NCI-H526 treated with DMSO at 0.1 percent for 48 hours (cell line): ENCODE measurements around the gene BGLAP.
A peak's percentile ranks its signal among the peaks of the same experiment; 100 is the strongest.

Source experiments
- DNase-seq: peaks from one replicate; lab custom pipeline; 2025; lab: John Stamatoyannopoulos, UW

BGLAP gene

GRCh38 chr1:156226782-156227181 is 15.2 kb upstream of the BGLAP start:
- DNase-seq, result no peak

DNA sequence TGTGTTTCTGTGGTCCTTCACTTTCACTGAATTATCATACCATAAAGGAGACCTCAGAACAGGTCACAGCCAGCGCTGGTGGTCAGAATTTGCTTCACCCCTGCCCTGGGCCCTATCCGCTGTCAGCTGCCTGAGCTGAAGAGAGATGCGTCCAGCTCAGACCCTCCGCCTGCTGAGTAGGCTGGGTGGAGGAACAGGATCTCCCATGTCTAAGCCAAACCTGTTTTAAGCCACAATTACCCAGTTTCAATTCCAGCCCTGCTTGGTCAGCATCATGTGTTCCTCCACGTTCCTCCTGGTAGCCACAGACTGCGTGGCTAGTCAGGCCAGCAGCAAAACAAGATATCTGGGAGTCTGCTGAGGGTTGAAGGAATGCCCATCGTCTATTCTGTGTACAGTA is 13.5 kb upstream of the BGLAP start:
- DNase-seq, result no peak

GRCh38 chr1:156229809-156230472 is 12.0 kb upstream of the BGLAP start:
- no peak for DNase-seq

- DNase-seq, result no peak
Measured at GRCh38 chr1:156230473-156230837, 11.5 kb upstream of the BGLAP start.

DNA sequence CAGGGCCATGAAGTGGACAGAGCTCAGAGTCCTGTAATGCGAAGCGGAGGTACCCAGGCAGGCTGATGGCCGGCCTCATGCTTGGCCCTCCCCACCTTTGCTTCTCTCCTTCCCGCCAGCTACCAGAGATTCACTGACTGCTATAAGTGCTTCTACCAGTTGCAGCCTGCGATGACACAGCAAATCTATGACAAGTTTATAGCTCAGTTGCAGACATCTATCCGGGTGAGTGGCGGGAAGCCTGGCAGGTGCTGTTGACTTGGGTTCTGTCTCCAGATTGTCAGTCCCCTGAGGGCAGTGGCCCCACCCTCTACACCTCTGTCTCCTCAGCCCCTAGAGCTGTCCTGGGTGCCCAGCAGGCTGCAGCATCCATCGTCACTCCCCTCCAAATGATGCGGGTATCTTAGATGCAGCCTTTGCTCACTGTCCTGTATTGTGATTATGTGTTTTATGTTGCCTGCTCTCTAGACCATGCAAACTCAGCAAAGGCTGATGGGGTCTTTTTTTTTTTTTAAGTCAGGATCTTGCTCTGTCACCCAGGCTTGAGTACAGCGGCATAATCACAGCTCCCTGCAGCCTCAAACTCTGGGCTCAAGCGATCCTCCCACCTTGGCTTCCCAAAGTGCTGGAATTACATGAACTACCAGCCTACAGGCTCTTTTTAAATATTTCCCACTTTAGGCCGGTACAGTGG is 9.6 kb upstream of the BGLAP start:
- DNase-seq, result no peak

DNA sequence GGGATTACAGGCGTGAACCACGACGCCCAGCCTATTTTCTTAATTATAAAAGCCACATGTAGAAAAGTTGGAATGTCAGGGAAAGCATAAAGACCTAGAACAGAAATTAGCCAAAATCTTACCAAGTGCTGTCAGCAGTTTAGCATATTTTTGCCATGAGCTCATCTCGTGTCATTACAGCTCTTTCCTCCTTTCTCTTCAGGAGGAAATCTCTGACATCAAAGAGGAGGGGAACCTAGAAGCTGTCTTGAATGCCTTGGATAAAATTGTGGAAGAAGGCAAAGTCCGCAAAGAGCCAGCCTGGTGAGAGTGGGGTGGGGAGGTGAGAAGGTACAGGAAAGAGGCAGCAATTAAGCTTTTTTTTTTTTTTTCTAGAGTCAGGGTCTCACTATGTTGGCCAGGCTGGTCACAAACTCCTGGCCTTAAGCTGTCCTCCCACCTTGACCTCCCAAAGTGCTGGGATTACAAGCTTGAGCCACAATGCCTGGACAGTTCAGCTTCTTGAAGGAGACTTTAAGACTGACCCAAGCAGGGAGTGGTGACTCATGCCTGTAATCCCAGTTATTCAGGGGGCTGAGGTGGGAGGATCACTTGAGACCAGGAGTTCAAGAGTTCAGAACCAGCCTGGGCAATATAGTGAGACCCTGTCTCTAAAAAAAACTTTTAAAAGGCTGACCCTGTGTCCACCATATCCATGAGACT is 8.4 kb upstream of the BGLAP start:
- no peak for DNase-seq

DNA sequence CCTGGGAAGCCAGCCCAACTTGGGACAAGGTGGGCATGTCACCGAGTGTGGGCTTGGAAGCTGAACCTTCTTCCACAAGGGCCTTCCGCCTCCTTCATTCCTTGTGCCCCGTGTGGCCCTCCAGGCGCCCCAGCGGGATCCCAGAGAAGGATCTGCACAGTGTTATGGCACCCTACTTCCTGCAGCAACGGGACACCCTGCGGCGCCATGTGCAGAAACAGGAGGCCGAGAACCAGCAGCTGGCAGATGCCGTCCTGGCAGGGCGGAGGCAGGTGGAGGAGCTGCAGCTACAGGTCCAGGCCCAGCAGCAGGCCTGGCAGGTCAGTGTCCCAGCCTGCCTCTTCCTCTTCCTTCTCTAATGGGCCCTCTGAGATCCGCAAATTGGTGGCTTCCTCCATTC is 5.8 kb upstream of the BGLAP start:
- no peak for DNase-seq

- no peak for DNase-seq
Measured at GRCh38 chr1:156238248-156238647, 3.7 kb upstream of the BGLAP start.

GRCh38 chr1:156241311-156241811 is 623 bp upstream of the BGLAP start:
- DNase-seq, result no peak

GRCh38 chr1:156242738-156243137 is 754 bp downstream of the BGLAP start:
- DNase-seq, result no peak

GRCh38 chr1:156244126-156244525 is 2.1 kb downstream of the BGLAP start:
- DNase-seq, result no peak

DNA sequence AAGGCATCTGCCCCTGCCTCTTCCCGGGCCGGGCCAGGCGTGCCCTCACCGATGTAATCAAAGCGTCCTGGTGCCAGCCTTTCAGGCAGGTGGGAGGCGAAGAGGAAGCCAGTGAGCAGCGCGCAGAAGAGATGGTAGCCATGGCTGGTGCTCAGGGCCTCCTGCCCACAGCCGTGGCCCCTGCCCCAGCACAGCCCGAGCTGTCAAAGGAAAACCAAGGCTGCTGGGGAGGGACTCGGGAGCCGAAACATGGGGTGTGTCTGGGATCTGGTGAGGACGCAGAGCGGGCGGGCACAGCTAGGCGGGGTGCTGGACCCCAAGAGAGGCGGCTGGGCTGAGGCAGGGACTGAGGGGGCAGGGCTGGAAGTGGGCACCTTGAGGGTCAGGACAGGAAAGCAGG is 2.7 kb downstream of the BGLAP start:
- no peak for DNase-seq

- DNase-seq, result peak; percentile 43
Measured at GRCh38 chr1:156245451-156246232, 3.7 kb downstream of the BGLAP start.

DNA sequence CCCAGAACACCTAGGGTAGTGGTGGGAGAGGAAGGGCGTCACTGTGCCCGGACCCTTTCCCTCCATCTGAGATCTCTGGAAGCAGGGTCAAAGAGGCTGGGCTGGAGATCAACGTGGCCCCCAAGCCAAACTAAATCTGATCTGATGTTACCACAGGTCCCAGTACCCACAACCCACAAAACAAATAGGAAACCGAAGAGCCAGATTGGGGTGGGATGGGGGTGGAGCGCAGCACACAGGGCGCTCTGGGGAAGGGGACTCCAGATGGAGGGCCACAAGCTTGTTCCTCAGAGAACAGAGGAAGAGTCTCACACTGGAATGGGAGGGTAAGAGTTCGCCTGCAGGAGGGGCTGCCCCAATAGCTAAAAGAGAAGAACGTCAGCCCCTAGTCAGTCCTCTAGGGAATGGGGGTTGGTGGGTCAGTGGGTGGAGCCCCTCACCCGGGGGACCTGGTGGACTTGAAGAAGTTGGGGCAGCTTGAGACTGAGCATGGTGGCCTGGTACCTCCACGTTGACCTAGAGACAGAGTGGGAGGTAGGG is 4.3 kb downstream of the BGLAP start:
- peak; percentile 53 for DNase-seq

DNA sequence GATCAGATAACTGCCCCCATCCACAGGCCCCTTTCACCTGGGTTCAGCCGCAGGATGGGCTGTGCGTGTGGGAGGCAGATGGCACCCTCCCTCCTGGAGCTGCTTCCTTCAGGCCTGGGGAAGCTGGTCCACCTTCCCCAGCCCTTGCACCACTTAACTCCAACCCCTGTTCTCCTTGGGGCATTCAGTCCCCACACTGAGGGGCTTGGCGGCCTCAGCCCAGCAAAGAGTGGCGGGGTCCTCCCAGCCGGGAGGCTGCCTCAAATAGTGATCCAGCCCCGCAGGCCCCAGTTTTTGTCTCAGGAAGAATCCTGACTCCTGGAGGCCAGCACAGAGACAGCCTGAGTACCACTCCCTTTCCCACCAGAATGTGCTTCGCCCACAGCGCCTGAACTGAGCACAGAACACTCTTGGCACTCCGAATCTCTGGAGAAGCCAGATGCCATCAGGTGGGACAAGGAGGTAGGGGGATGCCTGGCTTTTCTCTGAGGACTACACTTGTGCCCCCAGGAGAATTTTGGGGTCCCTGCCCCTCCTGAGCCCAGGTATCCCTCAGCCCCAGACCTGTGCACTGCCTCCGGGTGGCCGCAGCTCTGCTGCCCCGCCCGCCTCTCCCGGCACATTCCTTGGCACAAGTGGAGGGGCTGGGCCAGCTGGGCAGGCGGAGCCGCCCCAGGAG is 4.9 kb downstream of the BGLAP start:
- peak; percentile 53 for DNase-seq

- no peak for DNase-seq
Measured at GRCh38 chr1:156247460-156248322, 5.7 kb downstream of the BGLAP start, which contains the start of gene PAQR6. PAQR6 (minus strand) TSS chr1:156248056; CDS start chr1:156246731, 1,325 bp downstream.

GRCh38 chr1:156248323-156248683 is 6.3 kb downstream of the BGLAP start:
- DNase-seq, result no peak

DNA sequence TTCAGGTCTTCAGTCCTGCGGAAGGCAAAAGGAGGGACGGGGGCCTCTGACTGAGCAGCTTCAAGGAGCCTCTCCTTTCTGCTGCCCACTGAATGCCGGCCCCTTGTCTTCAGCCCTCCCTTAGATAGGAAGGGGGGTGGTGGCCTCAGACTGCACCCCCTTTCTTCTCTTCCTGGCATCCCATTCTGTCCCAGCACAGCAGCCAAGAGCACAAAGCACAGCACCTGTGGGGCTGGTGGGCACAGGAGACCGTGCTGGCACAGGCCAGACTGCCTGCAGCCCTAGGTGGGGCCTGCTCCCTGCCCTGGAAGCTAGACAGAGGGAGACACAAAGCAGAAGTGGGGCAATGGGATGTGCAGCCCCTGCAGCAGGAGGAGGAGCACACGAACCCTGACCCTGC is 7.6 kb downstream of the BGLAP start:
- no peak for DNase-seq

DNA sequence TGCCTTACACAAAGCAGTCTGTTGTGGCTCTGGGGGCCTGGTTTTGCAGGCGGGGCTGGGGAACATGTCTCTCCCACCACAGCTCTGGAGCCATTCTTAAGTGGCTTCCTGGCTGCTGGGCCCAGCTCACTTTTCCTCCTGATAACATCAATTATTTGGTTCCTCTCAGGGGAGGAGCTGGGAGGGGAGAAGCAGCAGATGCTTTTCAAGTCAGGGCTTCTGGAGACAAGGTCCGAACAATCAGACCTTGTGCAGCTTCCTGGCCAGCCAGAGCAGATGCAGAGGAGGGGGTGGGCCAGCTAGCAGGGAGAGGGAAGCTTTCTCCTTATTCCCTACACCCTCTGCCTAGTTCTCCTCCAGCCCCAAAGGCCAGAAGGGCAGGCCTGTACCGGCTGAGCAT is 9.5 kb downstream of the BGLAP start:
- no peak for DNase-seq

GRCh38 chr1:156253634-156254033 is 11.7 kb downstream of the BGLAP start:
- no peak for DNase-seq
